SKM-1 treated with dmso at 0.1 percent for 144 hours (cell line): ENCODE measurements around the gene CRYBB1.

Source experiments
- DNase-seq: peaks from one replicate; lab custom pipeline; 2025; ENCODE audit not compliant: unreplicated experiment; lab: John Stamatoyannopoulos, UW

Gene CRYBB1

GRCh38 chr22:26608129-26608528 lies 9.7 kb downstream of the CRYBB1 start:
- no peak for DNase-seq

GRCh38 chr22:26606611-26607010 lies 11.2 kb downstream of the CRYBB1 start:
- no peak for DNase-seq

DNA sequence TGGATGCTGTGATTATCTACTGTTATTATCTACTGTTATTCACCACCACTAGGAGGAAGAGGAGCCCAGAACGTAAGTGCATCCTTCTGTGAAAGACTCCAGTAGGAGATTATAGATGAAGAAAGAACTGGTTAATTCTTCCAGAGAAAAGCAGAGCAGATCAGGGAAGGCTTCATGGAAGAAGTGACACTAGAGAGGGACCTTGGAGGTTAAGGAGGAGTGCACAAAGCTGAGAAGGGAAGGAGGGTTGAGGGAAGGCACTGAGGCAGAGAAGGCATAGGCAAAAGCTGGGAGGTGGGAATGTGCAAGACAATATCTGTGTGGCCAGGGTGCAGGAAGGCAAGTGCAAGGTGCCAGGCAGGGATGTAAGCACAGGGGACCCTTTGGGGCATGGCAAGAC lies 13.5 kb downstream of the CRYBB1 start:
- DNase-seq, result no peak

DNA sequence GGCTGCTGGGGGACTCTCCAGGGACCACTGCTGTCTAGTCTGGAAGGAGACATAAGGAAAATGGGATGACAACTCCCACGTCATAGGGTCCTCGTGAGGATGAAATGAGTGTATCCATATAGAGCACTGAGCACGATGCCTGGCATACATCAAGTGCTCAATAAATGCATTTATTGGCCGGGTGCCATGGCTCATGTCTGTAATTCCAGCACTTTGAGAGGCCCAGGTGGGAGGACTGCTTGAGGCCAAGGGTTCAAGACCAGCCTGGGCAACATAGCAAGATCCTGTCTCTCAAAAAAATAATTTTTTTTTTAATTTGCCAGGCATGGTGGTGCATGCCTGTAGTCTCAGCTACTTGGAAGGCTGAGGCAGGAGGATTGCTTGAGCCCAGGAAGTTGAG lies 15.7 kb downstream of the CRYBB1 start:
- DNase-seq, result no peak

DNA sequence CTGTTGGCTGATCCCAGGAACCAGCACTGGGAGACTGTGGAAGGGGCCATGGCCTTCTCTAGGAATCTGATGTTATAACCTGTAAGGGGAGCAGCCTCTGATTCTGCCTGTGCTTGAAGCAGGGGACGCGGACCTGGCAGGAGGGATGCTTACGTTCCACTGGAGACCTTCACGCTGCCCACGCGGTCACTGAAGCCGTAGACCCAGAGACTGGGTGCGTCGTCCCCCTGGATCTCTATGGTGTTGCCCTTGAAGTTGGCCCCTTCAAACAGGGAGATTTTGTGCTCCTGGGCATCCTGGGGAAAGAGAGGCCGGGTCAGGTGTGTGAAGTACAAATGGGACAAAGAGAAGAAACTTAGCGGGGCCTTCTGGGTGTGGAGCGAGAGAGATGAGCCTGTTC lies 16.1 kb downstream of the CRYBB1 start:
- DNase-seq, result no peak

DNA sequence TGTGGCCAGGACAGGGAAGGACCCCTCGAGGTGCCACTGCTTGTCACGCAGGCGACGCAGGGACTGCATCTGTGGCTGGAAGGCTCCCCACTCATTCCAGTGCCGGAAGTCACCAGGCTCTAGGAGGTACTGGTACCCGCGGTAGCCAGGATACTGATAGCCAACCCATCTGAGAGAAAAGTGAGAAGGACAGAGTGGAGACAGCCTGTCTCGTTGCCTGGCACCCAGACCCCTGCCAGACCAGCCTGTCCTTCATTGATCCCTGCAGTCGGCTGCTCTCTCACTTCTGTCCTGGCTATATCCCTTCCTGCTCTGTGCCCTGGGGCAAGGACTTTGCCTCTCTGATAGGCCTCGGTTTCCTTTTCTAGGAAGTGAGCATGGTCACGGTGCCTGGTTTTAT lies 18.3 kb downstream of the CRYBB1 start:
- no peak for DNase-seq

DNA sequence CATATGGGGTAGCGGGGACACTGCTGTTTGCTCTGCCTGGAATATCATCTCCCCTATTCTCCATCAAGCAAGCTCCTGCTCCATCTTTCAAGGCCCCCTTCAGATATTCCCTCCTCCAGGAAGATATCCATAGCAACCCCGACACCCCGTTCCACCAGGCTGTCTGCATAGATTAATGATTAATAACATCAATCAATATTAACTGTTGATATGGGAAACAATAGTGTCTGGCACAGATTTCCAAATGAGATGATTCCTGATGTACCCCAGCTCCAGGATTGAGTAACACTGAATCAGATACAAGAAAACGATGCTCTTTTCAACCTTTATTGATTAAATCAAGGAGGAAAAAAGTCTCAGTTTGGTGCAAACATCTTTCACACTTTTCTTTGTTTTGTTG lies 20.3 kb downstream of the CRYBB1 start:
- DNase-seq, result no peak

GRCh38 chr22:26597026-26597425 lies 20.8 kb downstream of the CRYBB1 start:
- no peak for DNase-seq

DNA sequence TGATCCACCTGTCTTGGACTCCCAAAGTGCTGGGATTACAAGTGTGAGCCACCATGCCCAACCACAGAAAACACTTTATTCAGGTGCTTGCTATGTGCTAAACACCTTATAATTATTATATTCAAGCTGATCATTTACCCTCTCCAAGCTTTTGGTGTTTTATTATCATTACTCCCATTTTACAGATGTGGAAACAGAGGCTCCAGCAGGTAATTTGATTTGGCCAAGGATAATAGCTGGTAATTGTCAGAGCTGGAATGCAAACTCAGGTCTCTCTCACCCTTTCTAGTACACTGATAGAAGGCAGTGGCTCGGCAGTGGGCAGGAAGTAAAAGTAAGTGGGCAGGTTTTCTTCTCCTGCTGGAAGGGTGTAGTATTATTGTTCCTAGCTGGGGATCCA lies 24.1 kb downstream of the CRYBB1 start:
- no peak for DNase-seq

DNA sequence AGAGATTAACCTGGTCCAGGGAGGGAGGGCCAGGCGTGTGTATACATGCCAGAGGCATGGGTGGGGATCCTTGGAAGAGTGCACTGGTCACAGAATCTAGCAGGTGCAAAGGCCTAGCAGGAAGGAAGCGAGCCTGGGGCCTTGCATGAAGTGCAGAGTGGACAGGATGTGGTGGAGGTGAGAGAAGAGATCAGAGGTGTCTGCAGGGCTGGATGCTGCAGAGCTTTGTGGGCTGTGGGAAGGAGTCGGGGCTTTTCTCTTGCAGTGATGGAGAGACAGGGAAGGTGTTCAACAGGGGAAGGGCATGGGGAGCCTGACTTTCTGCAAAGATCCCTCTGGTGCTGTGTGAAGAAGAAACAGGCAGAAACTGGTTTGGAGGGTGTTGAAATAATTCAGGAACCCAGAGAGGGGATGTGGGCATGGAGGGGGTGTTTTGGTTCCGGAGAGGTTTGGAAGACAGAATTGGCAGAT lies 25.4 kb downstream of the CRYBB1 start:
- DNase-seq, result peak; percentile 51

DNA sequence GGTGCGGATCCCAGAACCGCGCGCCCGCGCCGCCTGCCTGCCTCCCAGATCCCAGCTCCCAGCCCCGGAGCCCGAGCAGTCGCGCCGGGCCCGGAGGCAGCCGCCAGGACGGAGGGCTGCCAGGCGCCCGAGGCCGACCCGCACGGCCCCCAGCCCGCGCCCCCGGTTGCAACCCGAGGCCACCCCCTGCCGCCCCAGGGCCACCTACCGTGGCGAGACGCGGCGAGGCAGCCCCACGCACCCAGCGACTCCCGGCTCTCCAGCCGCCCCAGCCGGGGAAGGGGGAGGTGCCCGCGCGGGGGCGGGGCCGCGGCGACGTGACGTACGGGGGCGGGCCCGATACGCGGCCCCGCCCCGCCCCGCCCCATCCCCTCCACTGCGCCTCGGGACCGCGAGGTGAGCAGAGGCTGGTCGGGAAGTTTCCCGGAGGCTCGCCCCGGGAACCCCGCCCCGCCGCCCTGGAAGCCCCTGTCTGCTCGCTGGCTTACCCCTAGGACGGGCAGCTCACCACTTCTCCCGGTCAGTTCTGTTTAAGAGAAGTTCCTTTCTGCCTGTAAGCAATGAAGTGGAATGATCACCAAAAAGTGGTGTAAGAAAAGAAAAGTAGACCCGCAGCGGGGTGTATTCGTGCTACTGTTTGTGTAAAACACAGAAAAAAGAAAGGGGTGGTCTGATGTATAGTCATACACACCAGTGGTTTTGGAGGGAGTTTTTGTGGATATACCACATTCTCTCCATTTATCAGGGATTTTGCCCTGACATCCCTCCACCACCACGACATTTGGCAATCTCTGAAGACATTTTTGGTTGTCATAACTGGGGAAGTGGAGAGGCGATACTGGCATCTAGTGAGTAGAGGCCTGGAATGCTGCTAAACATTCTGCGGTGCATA lies 27.7 kb downstream of the CRYBB1 start, which contains the start of gene TPST2:
Gene TPST2, minus strand, starts transcription at position 288 of the 892 bp plus-strand sequence. CDS start 48,502 bp downstream, outside the sequence.
- peak; percentile 68 for DNase-seq

- no peak for DNase-seq
Observed at GRCh38 chr22:26589367-26589844, 28.4 kb downstream of the CRYBB1 start.

GRCh38 chr22:26588729-26589366 lies 29.0 kb downstream of the CRYBB1 start:
- DNase-seq, result no peak

GRCh38 chr22:26587991-26588613 lies 29.7 kb downstream of the CRYBB1 start:
- DNase-seq, result peak; percentile 84

DNA sequence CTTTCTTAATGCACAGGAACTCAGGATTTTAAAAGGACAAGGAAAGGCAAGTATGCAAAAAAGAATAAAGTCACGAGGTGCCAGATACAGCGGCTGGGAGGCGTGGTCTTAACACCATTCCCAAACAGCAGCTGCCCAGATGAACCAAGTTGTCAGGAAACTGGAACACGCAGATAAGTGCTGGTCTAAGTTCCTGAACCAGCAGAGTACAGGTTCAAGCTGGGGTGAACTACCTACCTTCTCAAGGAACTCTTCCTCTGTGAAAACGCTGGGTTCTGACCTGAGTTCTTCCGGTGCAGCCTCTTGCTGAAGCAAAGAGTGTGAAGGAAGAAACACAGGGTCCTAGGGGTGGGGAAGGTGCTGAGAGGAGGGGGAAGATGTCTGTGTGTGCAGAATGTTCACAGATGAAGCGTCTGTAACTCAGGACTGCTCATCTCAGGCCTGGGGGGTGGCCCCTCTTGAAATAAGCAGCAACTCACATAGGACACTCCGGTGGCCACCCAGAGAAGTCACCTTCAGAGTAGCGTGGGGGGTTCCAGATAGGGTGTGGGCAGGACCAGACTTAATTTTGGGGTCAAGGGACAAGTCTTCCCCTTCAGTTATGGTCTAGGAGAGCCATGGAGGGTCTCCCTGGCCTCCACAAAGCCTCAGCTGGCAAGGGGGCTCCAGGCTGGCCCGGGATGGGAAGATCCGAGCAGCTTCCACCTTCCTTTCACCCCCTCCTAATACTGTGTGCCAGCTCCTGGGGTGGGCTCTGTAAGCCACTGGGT lies 31.1 kb downstream of the CRYBB1 start:
- no peak for DNase-seq

- DNase-seq, result no peak
Observed at GRCh38 chr22:26585104-26585790, 32.6 kb downstream of the CRYBB1 start.

GRCh38 chr22:26584010-26584409 lies 33.8 kb downstream of the CRYBB1 start:
- DNase-seq, result no peak

GRCh38 chr22:26581633-26582168 lies 36.1 kb downstream of the CRYBB1 start:
- no peak for DNase-seq

- DNase-seq, result no peak
Observed at GRCh38 chr22:26581026-26581425, 36.8 kb downstream of the CRYBB1 start.
